Erythroblast (primary cell): Measurements from ENCODE around the gene MRPL10.

Experiments used
- GATA1 ChIP-seq: IDR thresholded peaks from 2 replicates; pipeline ENCODE4 v1.6.1; 2011; ENCODE audit warnings: low read depth, mild to moderate bottlenecking, control low read depth, low read length, moderate library complexity
- POLR2A ChIP-seq: IDR thresholded peaks from 2 replicates; pipeline ENCODE4 v1.6.1; 2011; ENCODE audit warnings: mild to moderate bottlenecking, low read length

DNA sequence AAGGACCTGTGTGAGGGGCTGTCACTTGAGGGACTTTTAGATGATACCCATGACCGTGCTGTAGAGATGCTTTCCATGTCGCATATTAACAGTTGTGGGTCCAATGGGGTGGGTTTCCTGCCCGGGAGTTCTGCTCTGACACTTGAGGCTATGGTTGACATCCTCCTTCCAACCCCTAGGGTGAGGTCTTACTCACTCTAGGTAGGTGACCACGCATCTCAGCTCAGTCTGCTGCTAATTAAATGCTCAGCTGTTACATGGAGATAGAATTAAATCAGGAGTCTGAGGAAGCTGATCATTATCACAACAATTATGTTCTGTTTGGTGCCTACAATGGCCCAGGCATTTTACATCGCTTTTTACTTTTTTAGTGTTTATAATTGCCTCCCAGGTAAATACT is 49.9 kb downstream of the MRPL10 start:
- TF ChIP-seq POLR2A (no peak), GATA1 (no peak)
